CD14-positive monocyte (primary cell): ENCODE data around the gene SUFU. TPM values are rescaled to one million over a fixed set of nuclear protein-coding genes. Genes with fewer than 3 reads are reported as not detected.
A peak's percentile ranks its signal among the peaks of the same experiment; 100 is the strongest.

Source experiments
- DNase-seq, 3 donors: peaks; one replicate each; pipeline ENCODE4 v3.0.0-alpha.2; 2011 to 2022
- H2AFZ ChIP-seq: 2 replicates; pipeline ENCODE4 v1.6.0; 2012; ENCODE audit warnings: mild to moderate bottlenecking, low read depth, low read length, inconsistent platforms; ENCODE audit not compliant: insufficient read depth, poor library complexity, severe bottlenecking
- H3K27ac ChIP-seq, 2 donors: 1 replicate in 1 of 2; 2 replicates in 1 of 2; pipeline ENCODE4 v1.5.1; 2012 to 2013; ENCODE audit warnings: low read length in 2 of 2, control low read depth in 1 of 2, inconsistent platforms in 1 of 2, low read depth in 1 of 2, mild to moderate bottlenecking in 1 of 2
- H3K27me3 ChIP-seq, 2 donors: one replicate each; pipeline versions ENCODE4 v1.6.0 to v1.6.1; 2011 to 2013; ENCODE audit warnings: low read length in 2 of 2; ENCODE audit not compliant: control insufficient read depth in 2 of 2, insufficient read depth in 2 of 2
- H3K36me3 ChIP-seq, 2 donors: replicated peaks in 1 of 2; 1 replicate in 1 of 2; 2 replicates in 1 of 2; pipeline versions ENCODE4 v1.5.1 to v1.6.1; 2012 to 2013; ENCODE audit warnings: low read length in 2 of 2, control low read depth in 1 of 2, inconsistent platforms in 1 of 2, mild to moderate bottlenecking in 1 of 2; ENCODE audit not compliant: insufficient read depth in 2 of 2, control insufficient read depth in 1 of 2
- H3K4me1 ChIP-seq, 2 donors: 1 replicate in 1 of 2; 2 replicates in 1 of 2; pipeline versions ENCODE4 v1.5.1 to v1.6.1; 2012 to 2013; ENCODE audit warnings: low read length in 2 of 2, control low read depth in 1 of 2, inconsistent platforms in 1 of 2, mild to moderate bottlenecking in 1 of 2, moderate library complexity in 1 of 2; ENCODE audit not compliant: insufficient read depth in 2 of 2, control insufficient read depth in 1 of 2
- H3K4me2 ChIP-seq: replicated peaks from 2 replicates; pipeline ENCODE3; 2012; ENCODE audit warnings: low read length, moderate library complexity, mild to moderate bottlenecking; ENCODE audit not compliant: poor library complexity, severe bottlenecking; ENCODE audit errors: extremely low read depth
- H3K4me3 ChIP-seq, 3 experiments: fragments of 200-600 bp in 1 of 3; sonication (generic) in 1 of 3; replicated peaks in 1 of 3; 1 replicate in 2 of 3; 2 replicates in 1 of 3; pipeline ENCODE4 v1.5.1; 2011 to 2013; ENCODE audit warnings: low read length in 3 of 3, mild to moderate bottlenecking in 3 of 3, control low read depth in 2 of 3, low read depth in 2 of 3, inconsistent platforms in 1 of 3, moderate library complexity in 1 of 3
- H3K79me2 ChIP-seq: 2 replicates; pipeline ENCODE4 v1.6.0; 2012; ENCODE audit warnings: mild to moderate bottlenecking, control low read depth, inconsistent platforms, low read length, moderate library complexity; ENCODE audit not compliant: insufficient read depth
- H3K9ac ChIP-seq: 2 replicates; pipeline ENCODE4 v1.6.0; 2017; ENCODE audit warnings: low read length, mild to moderate bottlenecking; ENCODE audit not compliant: insufficient read depth, poor library complexity, severe bottlenecking
- H3K9me3 ChIP-seq, 2 donors: replicated peaks in 1 of 2; 1 replicate in 1 of 2; 2 replicates in 1 of 2; pipeline versions ENCODE4 v1.5.1 to v1.6.1; 2012 to 2013; ENCODE audit warnings: low read length in 2 of 2, control low read depth in 1 of 2; ENCODE audit not compliant: control insufficient read depth in 1 of 2, insufficient read depth in 1 of 2
- H4K20me1 ChIP-seq: 2 replicates; pipeline ENCODE4 v1.6.0; 2012; ENCODE audit warnings: mild to moderate bottlenecking, low read length, control low read depth, moderate library complexity; ENCODE audit not compliant: insufficient read depth
- H3K27ac Mint-ChIP-seq, 7 donors: one replicate each; pipeline ENCODE4 v1.8.0; 2020; ENCODE audit warnings: mild to moderate bottlenecking in 7 of 7, mixed read lengths in 7 of 7, moderate library complexity in 6 of 7, inconsistent platforms in 2 of 7
- H3K27me3 Mint-ChIP-seq, 3 donors: one replicate each; pipeline ENCODE4 v1.8.0; 2021 to 2022; ENCODE audit warnings: low read depth in 3 of 3, mild to moderate bottlenecking in 3 of 3, mixed read lengths in 3 of 3, moderate library complexity in 3 of 3, inconsistent platforms in 1 of 3
- H3K36me3 Mint-ChIP-seq, 2 donors: one replicate each; pipeline ENCODE4 v1.8.0; 2020; ENCODE audit warnings: mixed read lengths in 2 of 2, inconsistent platforms in 1 of 2, mild to moderate bottlenecking in 1 of 2
- H3K4me1 Mint-ChIP-seq: one replicate; pipeline ENCODE4 v1.8.0; 2020; ENCODE audit warnings: mild to moderate bottlenecking, mixed read lengths
- H3K4me3 Mint-ChIP-seq, 2 donors: one replicate each; pipeline ENCODE4 v1.8.0; 2020; ENCODE audit warnings: mild to moderate bottlenecking in 2 of 2, mixed read lengths in 2 of 2, moderate library complexity in 1 of 2
- H3K9me3 Mint-ChIP-seq, 7 donors: one replicate each; pipeline ENCODE4 v1.8.0; 2020 to 2022; ENCODE audit warnings: mixed read lengths in 7 of 7, mild to moderate bottlenecking in 6 of 7, moderate library complexity in 6 of 7, inconsistent platforms in 2 of 7
- CTCF ChIP-seq: fragments of 200-600 bp; IDR thresholded peaks from one replicate; pipeline ENCODE4 v1.8.0; 2022; ENCODE audit warnings: antibody characterized with exemption, mild to moderate bottlenecking
- WGBS: methylation state at CpG from one replicate; pipeline ENCODE4 v1.1.5; 2013; ENCODE audit warnings: missing lambda C conversion rate; ENCODE audit not compliant: insufficient coverage; 5-methylcytosine and 5-hydroxymethylcytosine counted together
- intact Hi-C, 2 donors: fragments of 100-400 bp; cut with micrococcal nuclease; formaldehyde crosslinking; loops; one replicate each; pipeline versions ENCODE4 v1.15.0 to v1.15.1; 2023
- polyA plus RNA-seq, 3 donors: library from polyadenylated mRNA; depleted of rRNA in 1 of 3; unstranded in 2 of 3; stranded (reverse) in 1 of 3; fragments of 300-500 nt in 2 of 3; fragments of >200 nt in 1 of 3; fragmentation: Illumina TruSeq in 2 of 3; gene quantifications; 1 replicate in 2 of 3; 2 replicates in 1 of 3; pipeline ENCODE4 v1.2.3, GENCODE V29; 2012 to 2021

SUFU gene
- polyA plus RNA-seq, 3 donors, result 3.2 to 10.0 (median 5.7) TPM

- H3K4me1 Mint-ChIP-seq, result peaks cover 81% of the 10 kb centered on the region
- H3K27me3 Mint-ChIP-seq, result no peaks in the 10 kb centered on the region
- peak overlapping the region; percentile 98 to 100 (median 99) for H3K27ac Mint-ChIP-seq
- DNase-seq, result peak; percentile 74 to 78 (median 78)
- Histone ChIP-seq H3K4me1 (peaks cover 73 to 79% of the 10 kb centered on the region in 2 donors), H3K79me2 (peaks cover 7% of the 10 kb centered on the region), H3K9ac (peak overlapping the region; percentile 65), H4K20me1 (no peaks in the 10 kb centered on the region), H3K36me3 (no peaks in the 10 kb centered on the region), H3K4me2 (peak overlapping the region; percentile 80), H3K9me3 (no peaks in the 10 kb centered on the region), H3K4me3 (peak overlapping the region; percentile 20 to 74 (median 45)), H3K27ac (peak overlapping the region; percentile 91 to 93), H3K27me3 (no peaks in the 10 kb centered on the region), H2AFZ (peak overlapping the region; percentile 70)
- WGBS, result 0% methylated on average over 6 of the region's 19 CpGs
- TF ChIP-seq CTCF, result no peak
- H3K36me3 Mint-ChIP-seq, result peaks cover 0 to 8% of the 10 kb centered on the region in 2 donors
- H3K4me3 Mint-ChIP-seq, result peak overlapping the region; percentile 85 to 90
- H3K9me3 Mint-ChIP-seq, result no peaks in the 10 kb centered on the region
- intact Hi-C loops, result loop anchor here (2.0 kb wide), 1 partner anchor 27 kb away; no protein-coding TSS in a partner anchor
Observed at GRCh38 chr10:102673819-102674511, 170.2 kb downstream of the SUFU start.

- H3K79me2 ChIP-seq, result peaks cover 7% of the 10 kb centered on the region
- Mint-ChIP-seq H3K27ac (peak overlapping the region; percentile 98 to 100 (median 99)), H3K4me3 (peak overlapping the region; percentile 85 to 90), H3K27me3 (no peaks in the 10 kb centered on the region), H3K9me3 (no peaks in the 10 kb centered on the region), H3K4me1 (peaks cover 83% of the 10 kb centered on the region), H3K36me3 (peaks cover 0 to 8% of the 10 kb centered on the region in 2 donors)
- WGBS, result no CpG with 5 or more reads among the region's 2 CpGs
- H3K36me3 ChIP-seq, result no peaks in the 10 kb centered on the region
- H2AFZ ChIP-seq, result no peak overlapping the region
- H3K9ac ChIP-seq, result peak overlapping the region; percentile 65
- intact Hi-C loops, result loop anchor here (2.0 kb wide), 1 partner anchor 28 kb away; no protein-coding TSS in a partner anchor
- H3K4me3 ChIP-seq, result peak overlapping the region; percentile 20 to 74 (median 45)
- peak overlapping the region; percentile 91 to 93 for H3K27ac ChIP-seq
- no peaks in the 10 kb centered on the region for H4K20me1 ChIP-seq
- no peak for TF ChIP-seq CTCF
- H3K27me3 ChIP-seq, result no peaks in the 10 kb centered on the region
- no peaks in the 10 kb centered on the region for H3K9me3 ChIP-seq
- peaks cover 76 to 82% of the 10 kb centered on the region in 2 donors for H3K4me1 ChIP-seq
- DNase-seq, result no peak
- peak overlapping the region; percentile 80 for H3K4me2 ChIP-seq
Observed at GRCh38 chr10:102674566-102674965, 170.8 kb downstream of the SUFU start.
